OCI-LY7 (cell line): ENCODE data around the gene PCDHB3. TPM values are rescaled to one million over a fixed set of nuclear protein-coding genes. Genes with fewer than 3 reads are reported as not detected.

Experiments
- Bru-seq: library from RNA; stranded (reverse); fragments of 400-500 nt; gene quantifications from one replicate; lab custom pipeline; 2021; lab: Mats Ljungman, UMichigan
- BruChase-seq, 2 experiments: library from RNA; stranded (reverse); fragments of 400-500 nt; gene quantifications; one replicate each; lab custom pipeline; 2021; lab: Mats Ljungman, UMichigan
- BruUV-seq: library from RNA; stranded (reverse); fragments of 400-500 nt; replicated peaks from 2 replicates; lab custom pipeline; 2021; lab: Mats Ljungman, UMichigan
- CTCF ChIA-PET: fragments of 300-600 bp; sonication (Branson Sonifier 250); formaldehyde crosslinking; loops from one replicate; lab custom pipeline; 2022; ENCODE audit warnings: antibody characterized with exemption; ENCODE audit not compliant: unreplicated experiment; lab: Charles Lee
- POLR2A ChIA-PET: fragments of 300-600 bp; sonication (Branson Sonifier 250); formaldehyde crosslinking; loops from one replicate; lab custom pipeline; 2022; ENCODE audit warnings: antibody characterized with exemption; lab: Charles Lee
- DNase-seq: peaks from one replicate; pipeline ENCODE4 v3.0.0-alpha.2; 2015; ENCODE audit warnings: low spot score
- H2AFZ ChIP-seq: fragments of 200-600 bp; sonication (generic), shearing (Covaris generic); 2 replicates; pipeline ENCODE4 v1.6.1; 2014; ENCODE audit warnings: mild to moderate bottlenecking, antibody characterized with exemption, low read length, moderate library complexity
- H3K27ac ChIP-seq: fragments of 200-600 bp; sonication (generic); 2 replicates; pipeline ENCODE4 v1.5.1; 2014; ENCODE audit warnings: mixed run types, low read depth, mild to moderate bottlenecking, moderate library complexity, low read length, inconsistent platforms; ENCODE audit not compliant: poor library complexity, severe bottlenecking
- H3K36me3 ChIP-seq: fragments of 200-600 bp; sonication (generic); 2 replicates; pipeline ENCODE4 v1.6.1; 2014; ENCODE audit warnings: mild to moderate bottlenecking, antibody characterized with exemption, low read length, moderate library complexity, mixed read lengths; ENCODE audit not compliant: insufficient read depth
- H3K4me1 ChIP-seq: fragments of 200-600 bp; sonication (generic); 2 replicates; pipeline ENCODE4 v1.5.1; 2014; ENCODE audit warnings: mild to moderate bottlenecking, low read length; ENCODE audit not compliant: insufficient read depth, poor library complexity, severe bottlenecking
- H3K4me2 ChIP-seq: fragments of 200-600 bp; sonication (generic); 2 replicates; pipeline ENCODE4 v1.6.1; 2014; ENCODE audit warnings: mild to moderate bottlenecking, low read length
- H3K4me3 ChIP-seq: fragments of 200-600 bp; sonication (generic); 2 replicates; pipeline ENCODE4 v1.5.1; 2014; ENCODE audit warnings: mild to moderate bottlenecking, low read depth, low read length; ENCODE audit not compliant: poor library complexity, severe bottlenecking
- H3K79me2 ChIP-seq: fragments of 200-600 bp; sonication (generic); 2 replicates; pipeline ENCODE4 v1.6.1; 2016; ENCODE audit warnings: low read depth, mild to moderate bottlenecking, low read length, moderate library complexity, mixed read lengths; ENCODE audit not compliant: insufficient read depth
- H3K9me2 ChIP-seq: fragments of 200-600 bp; sonication (generic); 2 replicates; pipeline ENCODE4 v1.6.1; 2016; ENCODE audit warnings: mild to moderate bottlenecking, low read length, mixed read lengths; ENCODE audit not compliant: insufficient read depth
- H3K9me3 ChIP-seq: fragments of 200-600 bp; sonication (generic); 2 replicates; pipeline ENCODE4 v1.6.1; 2014; ENCODE audit warnings: mild to moderate bottlenecking, mixed run types, low read length, mixed read lengths
- H4K20me1 ChIP-seq: fragments of 200-600 bp; sonication (generic); 2 replicates; pipeline ENCODE4 v1.6.1; 2014; ENCODE audit warnings: mild to moderate bottlenecking, antibody characterized with exemption, low read length, moderate library complexity, mixed read lengths; ENCODE audit not compliant: insufficient read depth
- EZH2phosphoT487 ChIP-seq: fragments of 200-600 bp; sonication (generic); IDR thresholded peaks from 2 replicates; pipeline ENCODE4 v1.6.1; 2018; ENCODE audit warnings: low read depth, borderline replicate concordance, mild to moderate bottlenecking, mixed run types, antibody characterized with exemption, low read length, moderate library complexity, mixed read lengths
- intact Hi-C: fragments of 100-400 bp; cut with micrococcal nuclease; formaldehyde crosslinking; loops from one replicate; pipeline ENCODE4 v1.10.0; 2022; ENCODE audit not compliant: unreplicated experiment
- long read RNA-seq: library from polyadenylated mRNA; stranded (forward); transcript quantifications from one replicate; pipeline ENCODE4 v2.0.0, GENCODE V29; 2022
- total RNA-seq, 2 experiments: library from RNA; depleted of rRNA in 1 of 2; stranded (reverse); fragments of >200 nt in 1 of 2; shearing (Covaris generic) in 1 of 2; gene quantifications; 2 replicates each; pipeline ENCODE4 v1.2.3, GENCODE V29; 2014 to 2022
- TF ChIP-seq, protein P1 (sequence below): fragments of 200-600 bp; sonication (generic); conservative IDR thresholded peaks from 2 replicates; pipeline ENCODE4 v1.5.1; 2014; ENCODE audit warnings: mild to moderate bottlenecking, antibody characterized with exemption, low read length, moderate library complexity, mixed read lengths

Gene PCDHB3
- total RNA-seq (2014; rRNA removed; shearing (Covaris generic)) (not detected in 2 replicates), total RNA-seq (2022) (not detected in 2 replicates), Bru-seq, nascent RNA (not detected), BruChase-seq, experiment 1, labeled RNA remaining after a 6-hour chase (not detected), BruChase-seq, experiment 2, labeled RNA remaining after a 2-hour chase (not detected)
- long read RNA-seq, result 0 reads

DNA sequence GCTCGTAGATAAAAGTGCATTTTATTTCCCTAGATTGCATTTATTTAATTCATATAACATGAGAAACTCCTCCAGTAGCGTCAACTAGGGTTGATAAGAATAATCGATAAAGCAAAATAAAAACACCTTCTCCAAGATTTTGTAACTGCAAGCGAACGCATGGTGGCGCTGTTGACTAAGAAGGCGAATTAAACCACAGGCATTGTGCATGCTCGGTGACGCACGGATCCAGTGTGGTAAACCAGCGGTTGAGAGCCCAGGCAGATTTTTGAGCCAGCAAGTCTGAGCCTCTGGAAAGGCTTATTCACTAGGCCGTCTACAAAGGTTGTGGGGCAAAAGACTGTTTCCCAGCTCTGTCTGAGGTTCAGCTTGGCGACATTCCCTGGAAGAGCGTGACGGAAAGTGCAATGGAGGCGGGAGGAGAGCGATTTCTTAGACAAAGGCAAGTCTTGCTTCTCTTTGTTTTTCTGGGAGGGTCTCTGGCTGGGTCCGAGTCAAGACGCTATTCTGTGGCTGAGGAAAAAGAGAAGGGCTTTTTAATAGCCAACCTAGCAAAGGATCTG lies at the start of gene PCDHB3:
Gene PCDHB3 (plus strand): TSS at position 231 of the 563 bp plus-strand sequence. CDS start 177 bp downstream, at position 408.
- TF ChIP-seq, protein P1, sequence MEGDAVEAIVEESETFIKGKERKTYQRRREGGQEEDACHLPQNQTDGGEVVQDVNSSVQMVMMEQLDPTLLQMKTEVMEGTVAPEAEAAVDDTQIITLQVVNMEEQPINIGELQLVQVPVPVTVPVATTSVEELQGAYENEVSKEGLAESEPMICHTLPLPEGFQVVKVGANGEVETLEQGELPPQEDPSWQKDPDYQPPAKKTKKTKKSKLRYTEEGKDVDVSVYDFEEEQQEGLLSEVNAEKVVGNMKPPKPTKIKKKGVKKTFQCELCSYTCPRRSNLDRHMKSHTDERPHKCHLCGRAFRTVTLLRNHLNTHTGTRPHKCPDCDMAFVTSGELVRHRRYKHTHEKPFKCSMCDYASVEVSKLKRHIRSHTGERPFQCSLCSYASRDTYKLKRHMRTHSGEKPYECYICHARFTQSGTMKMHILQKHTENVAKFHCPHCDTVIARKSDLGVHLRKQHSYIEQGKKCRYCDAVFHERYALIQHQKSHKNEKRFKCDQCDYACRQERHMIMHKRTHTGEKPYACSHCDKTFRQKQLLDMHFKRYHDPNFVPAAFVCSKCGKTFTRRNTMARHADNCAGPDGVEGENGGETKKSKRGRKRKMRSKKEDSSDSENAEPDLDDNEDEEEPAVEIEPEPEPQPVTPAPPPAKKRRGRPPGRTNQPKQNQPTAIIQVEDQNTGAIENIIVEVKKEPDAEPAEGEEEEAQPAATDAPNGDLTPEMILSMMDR, result peak; percentile 55
- TF ChIP-seq EZH2phosphoT487, result no peak
- intact Hi-C loops, result no loop called here
- ChIA-PET CTCF (no interaction called here), POLR2A (no interaction called here)
- no peak within 1 kb of the TSS for H3K4me3 ChIP-seq
- no TSS peak for BruUV-seq
- H3K79me2 ChIP-seq, result no peaks in the 10 kb centered on the region
- H2AFZ ChIP-seq, result no peak within 1 kb of the TSS
- no peaks in the 10 kb centered on the region for H3K9me2 ChIP-seq
- peak; percentile 1 for DNase-seq
- no peak within 1 kb of the TSS for H3K27ac ChIP-seq
- H3K9me3 ChIP-seq, result no peaks in the 10 kb centered on the region
- H4K20me1 ChIP-seq, result no peaks in the 10 kb centered on the region
- no peaks in the 10 kb centered on the region for H3K4me1 ChIP-seq
- no peaks in the 10 kb centered on the region for H3K36me3 ChIP-seq
- no peak within 1 kb of the TSS for H3K4me2 ChIP-seq

DNA sequence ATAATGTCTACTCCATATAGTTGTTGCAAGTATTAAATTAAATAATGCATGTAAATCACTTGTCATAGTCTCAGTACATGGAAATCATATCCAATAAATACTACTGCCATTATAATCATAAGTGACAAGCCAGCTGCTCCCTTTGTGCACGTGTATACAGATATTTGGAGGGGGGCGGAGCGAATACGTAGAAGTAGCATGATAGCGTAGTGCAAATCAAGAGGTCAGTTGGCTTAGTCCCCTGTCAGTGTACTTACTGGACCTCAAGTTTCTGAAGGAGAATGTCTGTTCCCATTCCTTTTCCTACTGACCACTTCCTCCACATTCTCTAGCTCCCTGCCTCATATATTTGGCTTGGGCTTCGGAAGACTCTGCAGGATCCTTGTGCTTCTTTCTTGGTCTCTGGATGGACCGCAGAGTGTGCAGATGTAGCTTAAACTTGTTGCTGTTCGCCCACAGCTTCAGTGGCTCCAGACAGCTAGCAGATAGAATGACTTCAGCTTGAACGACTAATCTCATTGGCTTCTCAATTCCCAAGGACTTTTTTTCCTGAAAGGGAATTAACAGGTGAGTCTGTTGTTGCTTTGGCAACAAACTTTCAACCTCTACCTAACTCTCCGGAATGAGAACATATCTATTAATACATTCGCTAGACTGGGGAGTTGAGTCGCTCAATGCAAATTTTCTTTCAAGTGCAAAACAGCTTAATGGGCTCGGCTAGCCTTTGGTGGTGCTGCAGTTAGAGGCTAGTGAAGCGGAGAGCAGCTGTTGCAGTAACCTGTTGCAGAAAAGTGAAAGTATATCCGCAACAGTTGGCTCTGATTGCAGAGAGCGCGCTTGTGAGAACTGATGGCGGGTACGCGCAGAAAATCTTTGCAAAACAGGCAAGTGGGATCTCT lies 49.4 kb upstream of the PCDHB3 start, which contains the start of gene PCDHB1:
Gene PCDHB1 (plus strand): TSS at position 753 of the 899 bp plus-strand sequence. CDS start 97 bp downstream, at position 850.
- ChIA-PET POLR2A (no interaction called here), CTCF (no interaction called here)
- TF ChIP-seq, protein P1, result no peak
- no peak for TF ChIP-seq EZH2phosphoT487
- H3K4me2 ChIP-seq, result no peak within 1 kb of the TSS
- H3K36me3 ChIP-seq, result no peaks in the 10 kb centered on the region
- no peak within 1 kb of the TSS for H3K27ac ChIP-seq
- H2AFZ ChIP-seq, result no peak within 1 kb of the TSS
- H3K9me2 ChIP-seq, result no peaks in the 10 kb centered on the region
- H3K79me2 ChIP-seq, result no peaks in the 10 kb centered on the region
- H4K20me1 ChIP-seq, result no peaks in the 10 kb centered on the region
- DNase-seq, result no peak
- no TSS peak for BruUV-seq
- H3K4me3 ChIP-seq, result no peak within 1 kb of the TSS
- no peaks in the 10 kb centered on the region for H3K4me1 ChIP-seq
- H3K9me3 ChIP-seq, result no peaks in the 10 kb centered on the region
- intact Hi-C loops, result no loop called here
